Measurements from ENCODE around the gene GCNT2.

DNA sequence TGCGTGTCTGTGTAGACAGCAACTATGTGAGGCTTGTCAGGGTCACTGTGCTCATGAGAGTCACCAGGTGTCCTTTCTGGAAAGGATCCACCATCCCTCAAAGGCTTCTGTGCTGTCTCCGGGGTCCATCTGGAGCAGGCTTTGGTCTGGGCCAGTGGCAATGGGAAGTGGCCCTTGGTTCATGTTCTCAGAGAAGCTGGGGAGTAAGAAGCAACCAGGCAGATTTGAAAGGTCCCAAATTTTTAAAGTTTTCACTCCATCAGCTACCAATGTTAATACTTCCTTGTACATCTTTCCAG lies 68.2 kb downstream of the GCNT2 start:
- TF ChIP-seq EP300 (IDR thresholded peaks at IDR 0.05; ENCODE audit: borderline replicate concordance): no peak
- TF ChIP-seq EGR1 (IDR thresholded peaks at IDR 0.05): no peak
- no peak for TF ChIP-seq TAF1 (IDR thresholded peaks at IDR 0.05; ENCODE audit: low read depth)
